ENCODE results near the gene PLD1.

The PLD1 gene

DNA sequence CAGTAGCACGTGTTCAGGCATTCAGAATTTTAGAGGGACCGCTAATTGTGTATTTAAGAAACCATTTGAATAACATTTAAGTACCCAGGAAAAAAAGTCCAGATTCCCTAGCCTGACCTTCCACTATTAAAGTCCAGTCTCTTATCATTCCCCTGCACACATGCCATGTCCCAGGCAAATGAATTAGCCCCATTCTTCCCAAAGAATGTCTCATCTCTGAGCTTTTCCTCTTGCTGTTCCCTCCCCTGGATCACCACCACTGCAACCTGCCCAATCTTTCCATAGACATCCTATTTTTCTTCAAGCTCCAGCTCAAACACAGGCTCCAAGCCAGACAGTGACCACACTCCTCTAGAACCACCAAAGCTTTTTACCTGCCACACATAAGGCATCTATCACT, 25.9 kb downstream of the PLD1 start:
- in situ Hi-C loops (cut with MboI; ENCODE audit: low sequenced_read_pairs, unreplicated experiment), result no loop called here
- TF ChIP-seq, protein P1, sequence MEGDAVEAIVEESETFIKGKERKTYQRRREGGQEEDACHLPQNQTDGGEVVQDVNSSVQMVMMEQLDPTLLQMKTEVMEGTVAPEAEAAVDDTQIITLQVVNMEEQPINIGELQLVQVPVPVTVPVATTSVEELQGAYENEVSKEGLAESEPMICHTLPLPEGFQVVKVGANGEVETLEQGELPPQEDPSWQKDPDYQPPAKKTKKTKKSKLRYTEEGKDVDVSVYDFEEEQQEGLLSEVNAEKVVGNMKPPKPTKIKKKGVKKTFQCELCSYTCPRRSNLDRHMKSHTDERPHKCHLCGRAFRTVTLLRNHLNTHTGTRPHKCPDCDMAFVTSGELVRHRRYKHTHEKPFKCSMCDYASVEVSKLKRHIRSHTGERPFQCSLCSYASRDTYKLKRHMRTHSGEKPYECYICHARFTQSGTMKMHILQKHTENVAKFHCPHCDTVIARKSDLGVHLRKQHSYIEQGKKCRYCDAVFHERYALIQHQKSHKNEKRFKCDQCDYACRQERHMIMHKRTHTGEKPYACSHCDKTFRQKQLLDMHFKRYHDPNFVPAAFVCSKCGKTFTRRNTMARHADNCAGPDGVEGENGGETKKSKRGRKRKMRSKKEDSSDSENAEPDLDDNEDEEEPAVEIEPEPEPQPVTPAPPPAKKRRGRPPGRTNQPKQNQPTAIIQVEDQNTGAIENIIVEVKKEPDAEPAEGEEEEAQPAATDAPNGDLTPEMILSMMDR (IDR thresholded peaks at IDR 0.05; ENCODE audit: borderline replicate concordance, control extremely low read depth, extremely low read depth, insufficient read depth, missing control alignments), result no peak
- no peak for DNase-seq (ENCODE audit: low spot score)

DNA sequence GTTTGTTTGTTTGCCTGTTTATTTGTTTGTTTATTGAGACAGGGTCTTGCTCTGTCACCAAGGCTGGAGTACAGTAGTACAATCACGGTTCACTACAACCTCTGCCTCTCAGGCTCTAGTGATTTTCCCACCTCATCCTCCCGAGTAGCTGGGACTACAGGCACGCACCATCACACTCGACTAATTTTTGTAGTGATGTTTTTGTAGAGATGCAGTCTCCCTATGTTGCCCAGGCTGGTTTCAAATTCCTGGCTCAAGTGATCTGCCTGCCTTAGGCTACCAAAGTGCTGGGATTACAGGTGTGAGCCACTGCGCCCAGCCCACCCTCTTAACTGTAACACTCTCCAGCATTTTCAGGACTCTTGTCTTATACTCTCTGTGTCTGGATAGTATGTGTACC, 26.7 kb downstream of the PLD1 start:
- no peak for DNase-seq (ENCODE audit: low spot score)
- in situ Hi-C loops (cut with MboI; ENCODE audit: low sequenced_read_pairs, unreplicated experiment), result no loop called here
- TF ChIP-seq, protein P1 (IDR thresholded peaks at IDR 0.05; ENCODE audit: borderline replicate concordance, control extremely low read depth, extremely low read depth, insufficient read depth, missing control alignments), result no peak

DNA sequence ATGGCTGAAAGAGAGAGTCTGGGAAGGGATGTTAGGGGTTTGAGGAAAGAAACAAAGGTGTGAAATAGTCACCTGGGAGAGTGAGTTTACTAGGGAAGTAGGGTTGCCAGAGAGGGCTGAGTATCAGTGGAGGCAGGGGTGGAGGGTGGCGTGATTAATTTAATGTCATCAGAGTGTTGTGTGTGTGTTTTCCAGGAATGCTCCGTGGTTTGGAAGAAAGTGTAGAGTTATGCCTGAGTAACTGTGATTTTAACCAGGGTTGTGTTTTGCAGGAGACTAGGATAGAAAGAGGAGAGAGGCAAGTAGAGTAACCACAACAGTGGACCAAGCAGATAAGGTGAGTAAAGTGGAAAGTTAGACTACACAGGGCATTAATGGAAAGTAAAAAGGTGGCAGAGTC, 27.2 kb downstream of the PLD1 start:
- in situ Hi-C loops (cut with MboI; ENCODE audit: low sequenced_read_pairs, unreplicated experiment), result no loop called here
- TF ChIP-seq, protein P1 (IDR thresholded peaks at IDR 0.05; ENCODE audit: borderline replicate concordance, control extremely low read depth, extremely low read depth, insufficient read depth, missing control alignments), result no peak
- DNase-seq (ENCODE audit: low spot score), result no peak

DNA sequence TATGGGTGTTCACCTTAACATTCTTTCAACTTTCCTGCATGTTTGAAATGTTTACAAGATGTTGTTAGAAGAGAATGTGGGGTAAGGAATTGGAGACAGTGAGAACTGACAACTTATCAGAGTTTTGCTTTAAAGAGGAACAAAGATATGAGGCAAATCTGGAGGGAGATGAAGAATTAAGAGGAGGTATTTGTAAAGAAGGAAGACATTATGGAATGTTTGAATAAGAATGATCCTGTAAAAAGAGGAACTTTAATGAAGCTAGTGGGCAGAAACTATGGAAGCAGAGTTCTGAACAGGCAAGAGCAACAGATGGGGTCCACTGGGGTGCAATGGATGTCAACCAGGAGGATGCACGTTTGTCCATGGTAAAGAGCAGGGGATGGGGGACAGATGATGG, 27.7 kb downstream of the PLD1 start:
- TF ChIP-seq, protein P1 (IDR thresholded peaks at IDR 0.05; ENCODE audit: borderline replicate concordance, control extremely low read depth, extremely low read depth, insufficient read depth, missing control alignments), result no peak
- in situ Hi-C loops (cut with MboI; ENCODE audit: low sequenced_read_pairs, unreplicated experiment), result no loop called here
- DNase-seq (ENCODE audit: low spot score), result no peak

DNA sequence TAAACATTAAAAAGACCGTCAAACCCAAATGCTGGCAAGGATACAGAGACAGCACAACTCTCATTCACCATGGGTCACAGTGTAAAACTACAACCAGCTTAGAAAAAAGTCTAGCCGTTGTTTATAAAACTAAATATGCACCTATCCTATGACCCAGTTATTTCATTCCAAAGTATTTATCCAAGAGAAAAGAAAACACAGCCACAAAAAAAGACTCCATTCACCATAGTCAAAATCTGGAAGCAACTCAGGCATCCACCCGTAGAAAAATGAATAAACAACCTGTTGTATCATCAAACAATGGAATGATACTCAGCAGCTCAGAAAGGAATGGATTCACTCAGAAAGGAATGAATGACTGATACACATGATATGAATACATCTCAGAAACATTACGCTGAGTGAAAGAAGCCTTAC, 28.6 kb downstream of the PLD1 start:
- in situ Hi-C loops (cut with MboI; ENCODE audit: low sequenced_read_pairs, unreplicated experiment), result no loop called here
- TF ChIP-seq, protein P1 (IDR thresholded peaks at IDR 0.05; ENCODE audit: borderline replicate concordance, control extremely low read depth, extremely low read depth, insufficient read depth, missing control alignments), result no peak
- no peak for DNase-seq (ENCODE audit: low spot score)

DNA sequence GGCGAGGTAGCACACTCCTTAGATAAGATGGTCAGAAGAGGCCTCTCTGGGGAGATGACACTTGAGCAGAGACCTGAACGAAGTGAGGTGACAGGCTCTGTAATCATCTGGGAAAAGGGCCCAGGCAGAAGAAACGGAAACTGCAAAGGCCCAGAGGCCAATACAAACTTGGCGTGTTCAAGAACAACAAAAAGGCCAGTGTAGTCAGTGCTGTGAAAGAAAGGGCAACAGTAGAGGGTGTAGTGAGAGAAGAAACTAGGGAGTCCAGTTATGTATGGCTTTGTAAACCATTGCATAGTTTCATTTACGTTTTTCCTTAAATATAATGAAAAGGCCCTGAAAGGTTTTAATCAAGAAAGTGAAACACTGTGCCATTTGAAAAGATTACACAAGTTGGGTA, 31.8 kb downstream of the PLD1 start:
- no peak for DNase-seq (ENCODE audit: low spot score)
- TF ChIP-seq, protein P1 (IDR thresholded peaks at IDR 0.05; ENCODE audit: borderline replicate concordance, control extremely low read depth, extremely low read depth, insufficient read depth, missing control alignments), result no peak
- in situ Hi-C loops (cut with MboI; ENCODE audit: low sequenced_read_pairs, unreplicated experiment), result no loop called here

DNA sequence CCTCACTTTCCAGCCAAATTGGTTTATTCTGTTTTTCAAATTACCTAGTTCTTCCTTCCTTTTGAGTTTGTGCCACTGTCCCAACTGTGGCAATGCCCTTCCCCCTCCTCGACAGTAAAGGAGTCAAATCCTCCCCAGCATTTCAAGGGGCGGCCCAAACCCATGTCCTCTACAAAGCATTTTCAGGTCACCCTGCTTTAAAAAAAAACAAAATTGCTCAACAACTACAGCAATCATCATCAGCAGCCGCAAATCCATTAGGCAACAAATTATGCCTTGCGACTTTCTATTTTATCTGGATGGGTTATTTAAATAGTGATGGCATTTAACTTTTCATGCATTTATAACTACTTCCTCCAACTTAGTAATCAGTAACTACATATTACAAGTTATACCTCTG, 32.7 kb downstream of the PLD1 start:
- in situ Hi-C loops (cut with MboI; ENCODE audit: low sequenced_read_pairs, unreplicated experiment), result no loop called here
- TF ChIP-seq, protein P1 (IDR thresholded peaks at IDR 0.05; ENCODE audit: borderline replicate concordance, control extremely low read depth, extremely low read depth, insufficient read depth, missing control alignments), result no peak
- DNase-seq (ENCODE audit: low spot score), result no peak
